Trophoblast cell (in vitro differentiated cells and primary cell): ENCODE results near the gene SERPINE1.
A peak's percentile ranks its signal among the peaks of the same experiment; 100 is the strongest.
"Not testable (repeated sequence)": the region's sequence is repeated elsewhere in the genome, so short reads cannot be mapped to it uniquely, and the experiment has no call there.

Source experiments
- DNase-seq, 2 donors: peaks; one replicate each; pipeline ENCODE4 v3.0.0-alpha.2; 2016
- H2AFZ ChIP-seq: 2 replicates; pipeline ENCODE4 v1.6.1; 2013; ENCODE audit warnings: low read length, moderate library complexity, mild to moderate bottlenecking; ENCODE audit not compliant: insufficient read depth, poor library complexity
- H2AK5ac ChIP-seq: 2 replicates; pipeline ENCODE4 v1.6.1; 2013; ENCODE audit warnings: mild to moderate bottlenecking, low read length
- H2BK120ac ChIP-seq: 2 replicates; pipeline ENCODE4 v1.6.1; 2013; ENCODE audit warnings: low read length, mild to moderate bottlenecking, moderate library complexity; ENCODE audit not compliant: insufficient read depth, poor library complexity
- H2BK12ac ChIP-seq: 2 replicates; pipeline ENCODE4 v1.6.1; 2013; ENCODE audit warnings: mild to moderate bottlenecking, low read length, moderate library complexity
- H2BK5ac ChIP-seq: 2 replicates; pipeline ENCODE4 v1.6.1; 2013; ENCODE audit warnings: low read length, low read depth, moderate library complexity, mild to moderate bottlenecking; ENCODE audit not compliant: poor library complexity
- H3K14ac ChIP-seq: 2 replicates; pipeline ENCODE4 v1.6.1; 2013; ENCODE audit warnings: mild to moderate bottlenecking, low read length
- H3K18ac ChIP-seq: 2 replicates; pipeline ENCODE4 v1.6.1; 2013; ENCODE audit warnings: mild to moderate bottlenecking, low read length
- H3K23ac ChIP-seq: 2 replicates; pipeline ENCODE4 v1.6.1; 2013; ENCODE audit warnings: low read length
- H3K27ac ChIP-seq: 2 replicates; pipeline ENCODE4 v1.5.1; 2013; ENCODE audit warnings: low read depth, mild to moderate bottlenecking, inconsistent platforms, low read length, moderate library complexity
- H3K27me3 ChIP-seq: 2 replicates; pipeline ENCODE4 v1.6.1; 2013; ENCODE audit warnings: inconsistent platforms, mild to moderate bottlenecking, low read length, moderate library complexity; ENCODE audit not compliant: insufficient read depth
- H3K36me3 ChIP-seq, 2 experiments: 1 replicate in 1 of 2; 2 replicates in 1 of 2; pipeline ENCODE4 v1.6.1; 2013; ENCODE audit warnings: low read length in 2 of 2, mild to moderate bottlenecking in 2 of 2, moderate library complexity in 1 of 2; ENCODE audit not compliant: insufficient read depth in 2 of 2, control insufficient read depth in 1 of 2
- H3K4ac ChIP-seq: 2 replicates; pipeline ENCODE4 v1.6.1; 2013; ENCODE audit warnings: low read depth, mild to moderate bottlenecking, low read length, moderate library complexity
- H3K4me1 ChIP-seq, 2 experiments: 1 replicate in 1 of 2; 2 replicates in 1 of 2; pipeline ENCODE4 v1.6.1; 2013; ENCODE audit warnings: low read length in 2 of 2, mild to moderate bottlenecking in 2 of 2, moderate library complexity in 1 of 2; ENCODE audit not compliant: insufficient read depth in 2 of 2, control insufficient read depth in 1 of 2
- H3K4me2 ChIP-seq: 2 replicates; pipeline ENCODE4 v1.6.1; 2013; ENCODE audit warnings: inconsistent platforms, mild to moderate bottlenecking, low read length, moderate library complexity
- H3K4me3 ChIP-seq: 2 replicates; pipeline ENCODE4 v1.5.1; 2013; ENCODE audit warnings: mild to moderate bottlenecking, low read depth, low read length, inconsistent platforms
- H3K79me1 ChIP-seq: one replicate; pipeline ENCODE4 v1.6.1; 2013; ENCODE audit warnings: low read length
- H3K79me2 ChIP-seq: 2 replicates; pipeline ENCODE4 v1.6.1; 2013; ENCODE audit warnings: low read length, mild to moderate bottlenecking; ENCODE audit not compliant: control insufficient read depth, insufficient read depth, poor library complexity
- H3K9ac ChIP-seq: 2 replicates; pipeline ENCODE4 v1.6.1; 2013; ENCODE audit warnings: mild to moderate bottlenecking, low read length
- H3K9me3 ChIP-seq: 2 replicates; pipeline ENCODE4 v1.6.1; 2013; ENCODE audit warnings: low read depth, mild to moderate bottlenecking, control low read depth, inconsistent platforms, low read length; ENCODE audit not compliant: insufficient read depth
- H4K12ac ChIP-seq: 2 replicates; pipeline ENCODE4 v1.6.1; 2013; ENCODE audit warnings: low read depth, mild to moderate bottlenecking, low read length, moderate library complexity
- H4K8ac ChIP-seq: 2 replicates; pipeline ENCODE4 v1.6.1; 2013; ENCODE audit warnings: low read depth, mild to moderate bottlenecking, low read length, moderate library complexity
- H4K91ac ChIP-seq: one replicate; pipeline ENCODE4 v1.6.1; 2013; ENCODE audit warnings: low read depth, mild to moderate bottlenecking, low read length, moderate library complexity
- WGBS: extraction: QIAGEN DNeasy Blood & Tissue Kit; methylation state at CpG from one replicate; pipeline ENCODE4 v1.1.7; 2013; ENCODE audit warnings: missing lambda C conversion rate; ENCODE audit not compliant: insufficient read length, insufficient coverage; ENCODE audit errors: extremely low coverage; 5-methylcytosine and 5-hydroxymethylcytosine counted together

The SERPINE1 gene

DNA sequence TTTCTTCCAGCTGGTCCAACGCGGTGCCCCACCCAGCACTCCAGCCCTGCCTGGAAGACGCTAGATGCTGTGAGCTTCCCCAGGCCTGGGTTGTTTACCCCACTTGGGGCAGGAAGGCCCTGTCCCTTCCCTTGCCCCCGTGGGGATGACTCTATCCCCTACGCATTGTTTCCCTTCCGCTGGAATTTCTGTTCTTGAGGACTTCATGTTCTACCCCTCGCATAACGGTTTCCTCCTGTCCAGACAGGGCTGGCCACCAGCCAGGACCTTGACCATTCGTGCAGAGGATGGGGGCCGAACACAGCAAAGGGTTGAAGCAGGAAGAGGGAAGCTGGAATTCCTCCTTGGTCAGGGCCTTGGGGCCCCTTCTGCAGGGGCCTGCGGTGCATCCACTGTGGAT is 14.7 kb upstream of the SERPINE1 start:
- Histone ChIP-seq H2BK12ac (peak overlapping the region; percentile 71), H3K4me3 (no peak overlapping the region), H3K4me1 (peaks cover 4 to 13% of the 10 kb centered on the region in 2 experiments), H3K36me3 (no peaks in the 10 kb centered on the region), H3K18ac (no peak overlapping the region), H3K79me2 (no peaks in the 10 kb centered on the region), H4K12ac (no peak overlapping the region), H3K23ac (no peak overlapping the region), H3K4ac (no peak overlapping the region), H3K4me2 (no peak overlapping the region), H3K9me3 (no peaks in the 10 kb centered on the region), H2AFZ (no peak overlapping the region), H3K9ac (no peak overlapping the region), H3K14ac (peak overlapping the region; percentile 36), H3K79me1 (peaks cover 9% of the 10 kb centered on the region), H2BK5ac (peak overlapping the region; percentile 18), H4K91ac (no peak overlapping the region), H3K27ac (no peak overlapping the region), H3K27me3 (no peaks in the 10 kb centered on the region), H2AK5ac (peak overlapping the region; percentile 82), H2BK120ac (peak overlapping the region; percentile 16), H4K8ac (no peak overlapping the region)
- DNase-seq = peak in 1 of 2 donors; percentile 0
- no CpG with 5 or more reads among the region's 11 CpGs for WGBS

DNA sequence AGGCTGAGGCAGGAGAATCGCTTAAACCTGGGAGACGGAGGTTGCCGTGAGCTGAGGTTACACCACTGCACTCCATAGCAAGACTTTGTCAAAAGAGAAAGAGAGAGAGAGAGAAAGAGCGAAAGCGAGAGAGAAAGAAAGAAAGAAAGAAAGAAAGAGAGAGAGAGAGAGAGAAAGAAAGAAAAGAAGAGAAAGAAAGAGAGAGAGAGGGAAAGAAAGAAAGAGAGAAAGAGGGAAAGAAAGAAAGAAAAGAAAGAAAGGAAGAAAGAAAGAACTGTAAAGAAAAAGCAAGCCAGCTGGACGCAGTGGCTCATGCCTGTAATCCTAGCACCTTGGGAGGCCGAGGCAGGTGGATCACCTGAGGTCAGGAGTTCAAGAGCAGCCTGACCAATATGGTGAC is 13.8 kb upstream of the SERPINE1 start:
- not testable (repeated sequence) for H2BK5ac ChIP-seq, H3K9me3 ChIP-seq, H3K27ac ChIP-seq, H2AFZ ChIP-seq, H4K12ac ChIP-seq, H2AK5ac ChIP-seq, H4K91ac ChIP-seq, H3K36me3 ChIP-seq, H4K8ac ChIP-seq, H3K9ac ChIP-seq, H3K14ac ChIP-seq, H3K79me2 ChIP-seq, DNase-seq, H3K27me3 ChIP-seq, H2BK120ac ChIP-seq, H3K23ac ChIP-seq, H2BK12ac ChIP-seq, H3K4me2 ChIP-seq, H3K4me3 ChIP-seq, H3K4ac ChIP-seq, H3K18ac ChIP-seq
- no CpG with 5 or more reads among the region's 7 CpGs for WGBS
- H3K4me1 ChIP-seq = peaks cover 10 to 13% of the 10 kb centered on the region in 2 experiments
- H3K79me1 ChIP-seq = peaks cover 15% of the 10 kb centered on the region

DNA sequence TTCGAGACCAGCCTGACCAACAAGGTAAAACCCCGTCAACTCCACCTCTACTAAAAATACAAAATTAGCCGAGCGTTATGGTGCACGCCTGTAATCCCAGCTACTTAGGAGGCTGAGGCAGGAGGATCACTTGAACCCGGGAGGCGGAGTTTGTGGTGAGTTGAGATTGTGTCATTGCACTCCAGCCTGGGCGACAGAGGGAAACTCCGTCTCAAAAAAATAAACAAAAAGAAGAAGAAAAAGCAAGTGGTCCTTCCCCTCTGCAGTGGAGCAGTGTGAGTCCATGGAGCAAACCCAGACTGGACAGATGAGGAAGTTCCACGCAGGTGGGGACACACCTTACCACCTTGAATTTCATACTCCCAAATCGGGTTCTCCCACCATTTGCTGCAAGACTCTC is 13.1 kb upstream of the SERPINE1 start:
- Histone ChIP-seq H2AFZ (no peak overlapping the region), H3K23ac (no peak overlapping the region), H3K79me1 (peaks cover 18% of the 10 kb centered on the region), H3K4ac (no peak overlapping the region), H3K4me1 (peaks cover 11 to 15% of the 10 kb centered on the region in 2 experiments), H3K9me3 (no peaks in the 10 kb centered on the region), H4K91ac (peak overlapping the region; percentile 39), H3K4me3 (no peak overlapping the region), H2AK5ac (no peak overlapping the region), H4K12ac (no peak overlapping the region), H3K18ac (no peak overlapping the region), H3K27me3 (no peaks in the 10 kb centered on the region), H2BK120ac (no peak overlapping the region), H3K4me2 (no peak overlapping the region), H3K79me2 (no peaks in the 10 kb centered on the region), H4K8ac (no peak overlapping the region), H3K36me3 (no peaks in the 10 kb centered on the region), H3K9ac (no peak overlapping the region), H2BK5ac (no peak overlapping the region), H3K14ac (no peak overlapping the region), H3K27ac (no peak overlapping the region), H2BK12ac (no peak overlapping the region)
- peak in 1 of 2 donors; percentile 0 for DNase-seq
- WGBS = no CpG with 5 or more reads among the region's 11 CpGs

DNA sequence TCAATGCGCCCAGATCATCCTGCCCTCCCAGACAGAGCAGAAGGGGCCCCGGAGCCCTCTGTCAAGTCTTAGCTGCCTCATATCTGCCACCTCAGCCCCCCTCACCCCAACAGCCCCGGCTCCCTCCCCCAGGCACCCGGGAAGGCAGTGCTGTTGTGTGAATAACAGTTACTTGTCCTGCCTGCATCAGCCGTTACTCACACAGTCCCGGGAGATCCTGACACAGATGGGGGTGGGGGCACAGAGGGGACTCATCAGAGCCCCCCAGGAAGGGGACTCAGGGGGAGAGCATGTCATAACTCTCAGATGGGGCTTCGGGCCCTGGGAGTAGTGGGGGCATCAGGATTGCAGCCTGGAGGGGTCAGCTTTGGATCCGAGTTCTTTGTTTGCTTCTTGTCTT is 12.4 kb upstream of the SERPINE1 start:
- Histone ChIP-seq H2BK5ac (no peak overlapping the region), H3K4me3 (no peak overlapping the region), H2AFZ (no peak overlapping the region), H4K12ac (no peak overlapping the region), H3K4me1 (peaks cover 11 to 13% of the 10 kb centered on the region in 2 experiments), H3K18ac (no peak overlapping the region), H3K23ac (no peak overlapping the region), H3K9ac (no peak overlapping the region), H4K8ac (no peak overlapping the region), H3K9me3 (no peaks in the 10 kb centered on the region), H2BK12ac (no peak overlapping the region), H3K27ac (no peak overlapping the region), H3K79me2 (no peaks in the 10 kb centered on the region), H3K36me3 (no peaks in the 10 kb centered on the region), H2BK120ac (no peak overlapping the region), H3K79me1 (peaks cover 20% of the 10 kb centered on the region), H3K4me2 (no peak overlapping the region), H3K4ac (no peak overlapping the region), H3K14ac (no peak overlapping the region), H4K91ac (peak overlapping the region; percentile 39), H3K27me3 (no peaks in the 10 kb centered on the region), H2AK5ac (no peak overlapping the region)
- DNase-seq = peak in 1 of 2 donors; percentile 0
- no CpG with 5 or more reads among the region's 8 CpGs for WGBS
